Thoracic aorta (tissue), 2 donors: ENCODE results near the gene SH2D6. TPM values are rescaled to one million over a fixed set of nuclear protein-coding genes. Genes with fewer than 3 reads are reported as not detected.

Source experiments
- ATAC-seq: fragments of 150-250 bp; one replicate; pipeline ENCODE4 v1.8.0; 2017; ENCODE audit warnings: low read depth; ENCODE audit not compliant: insufficient number of reproducible peaks, low FRiP score
- DNase-seq: peaks from one replicate; pipeline ENCODE4 v3.0.0-alpha.2; 2020; ENCODE audit warnings: low spot score
- H3K27ac ChIP-seq, 2 donors: fragments of 200-600 bp; sonication (generic); 1 replicate in 1 of 2; 2 replicates in 1 of 2; pipeline ENCODE4 v1.5.1; 2016; ENCODE audit warnings: mild to moderate bottlenecking in 2 of 2, moderate library complexity in 2 of 2
- H3K27me3 ChIP-seq: fragments of 200-600 bp; sonication (generic); replicated peaks from 2 replicates; pipeline ENCODE4 v1.6.0; 2016; ENCODE audit warnings: mild to moderate bottlenecking; ENCODE audit not compliant: insufficient read depth
- H3K36me3 ChIP-seq: fragments of 200-600 bp; sonication (generic); one replicate; pipeline ENCODE4 v1.5.1; 2016
- H3K4me1 ChIP-seq, 2 donors: fragments of 200-600 bp; sonication (generic); 1 replicate in 1 of 2; 2 replicates in 1 of 2; pipeline versions ENCODE4 v1.5.1 to v1.6.0; 2016; ENCODE audit warnings: low read depth in 2 of 2, mild to moderate bottlenecking in 1 of 2; ENCODE audit not compliant: control insufficient read depth in 1 of 2
- H3K4me3 ChIP-seq: fragments of 200-600 bp; sonication (generic); 2 replicates; pipeline ENCODE4 v1.5.1; 2016; ENCODE audit warnings: mild to moderate bottlenecking
- H3K9me3 ChIP-seq: fragments of 200-600 bp; sonication (generic); 2 replicates; pipeline ENCODE4 v1.5.1; 2016
- CTCF ChIP-seq: fragments of 200-600 bp; sonication (generic); IDR thresholded peaks from one replicate; pipeline ENCODE4 v1.5.1; 2019; ENCODE audit warnings: antibody characterized with exemption
- total RNA-seq, 2 donors: library from RNA; depleted of rRNA; stranded (reverse); fragments of >200 nt; gene quantifications; one replicate each; pipeline versions ENCODE4 v1.1.0 to v1.2.3, GENCODE V29; 2016

Gene SH2D6
- total RNA-seq, 2 donors from 2014 or later: not detected

DNA sequence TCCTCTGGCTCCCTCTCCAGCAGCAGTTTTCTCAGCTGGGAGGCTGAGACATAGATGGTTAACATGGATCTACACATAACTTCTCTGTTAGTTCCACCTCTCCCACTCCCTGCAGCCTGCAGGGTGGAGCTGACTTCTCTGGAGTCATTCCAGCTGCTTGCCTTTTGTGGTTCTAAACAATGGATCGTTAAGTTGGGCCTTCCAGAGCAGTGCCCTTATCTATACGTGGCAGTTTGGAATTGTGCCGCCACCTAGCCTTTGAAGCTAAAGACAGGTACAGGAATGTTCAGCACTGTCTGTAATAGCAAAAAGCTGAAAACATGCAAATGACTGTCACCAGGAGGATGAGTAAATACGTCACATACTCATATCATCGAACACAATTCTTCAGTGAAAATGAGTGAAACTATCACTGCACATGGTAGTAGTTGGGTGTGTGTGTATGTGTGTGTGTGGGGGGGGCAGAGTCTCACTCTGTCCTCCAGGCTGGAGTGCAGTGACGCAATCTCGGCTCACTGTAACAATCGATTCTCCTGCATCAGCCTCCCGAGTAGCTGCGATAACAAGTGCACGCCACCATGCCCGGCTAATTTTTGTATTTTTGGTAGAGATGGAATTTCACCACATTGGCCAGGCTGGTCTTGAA, 50.3 kb downstream of the SH2D6 start:
- Histone ChIP-seq H3K9me3 (no peaks in the 10 kb centered on the region), H3K36me3 (no peaks in the 10 kb centered on the region), H3K27ac (no peak overlapping the region)

DNA sequence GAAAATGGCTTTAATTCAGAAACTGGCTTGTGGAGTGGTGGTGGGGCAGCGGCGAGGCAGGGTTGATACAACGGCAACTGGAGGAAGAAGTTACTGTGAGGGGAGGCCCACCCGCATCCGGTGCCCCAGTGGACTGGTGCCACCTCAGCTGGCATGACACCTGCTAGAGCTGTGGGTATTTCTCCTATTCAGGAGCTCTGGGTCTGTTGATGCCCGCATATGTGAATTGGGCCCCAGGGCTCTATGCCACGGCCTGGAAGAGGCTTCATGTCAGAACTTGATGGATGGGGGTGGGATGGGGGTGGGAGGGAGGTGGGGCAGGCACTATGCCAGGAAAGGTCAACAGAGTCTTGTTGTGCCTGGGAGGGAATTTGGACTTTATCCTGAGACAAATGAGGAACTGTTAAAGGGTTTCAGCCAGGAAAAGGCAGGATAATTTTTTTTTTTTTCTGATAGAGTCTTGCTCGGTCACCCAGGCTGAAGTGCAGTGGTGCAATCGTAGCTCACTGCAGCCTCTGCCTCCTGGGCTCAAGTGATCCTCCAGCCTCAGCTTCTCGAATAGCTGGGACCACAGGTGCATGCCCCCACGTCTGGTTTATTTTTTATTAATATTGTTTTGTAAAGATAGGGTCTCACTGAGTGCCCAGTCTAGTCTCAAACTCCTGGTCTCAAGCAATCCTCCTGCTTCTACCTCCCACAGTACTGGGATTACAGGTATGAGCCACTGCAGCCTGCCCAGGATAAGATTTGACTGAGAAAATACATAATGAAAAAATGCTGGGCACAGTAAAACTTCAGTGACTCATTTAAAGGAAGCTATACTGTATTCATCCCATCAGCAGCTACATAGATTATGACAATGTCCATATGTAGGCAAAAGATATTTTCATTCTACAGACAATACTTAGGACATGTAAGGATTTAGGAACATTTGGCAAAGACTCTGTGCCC, 52.6 kb downstream of the SH2D6 start:
- DNase-seq: no peak
- Histone ChIP-seq H3K9me3 (no peaks in the 10 kb centered on the region), H3K4me3 (no peak overlapping the region), H3K4me1 (peaks cover 0 to 10% of the 10 kb centered on the region in 2 donors), H3K27me3 (no peaks in the 10 kb centered on the region), H3K36me3 (no peaks in the 10 kb centered on the region), H3K27ac (no peak overlapping the region)
- no peak for TF ChIP-seq CTCF
- ATAC-seq: no peak

More for the DNA sequence above, 50.3 kb downstream of the SH2D6 start:
- ATAC-seq: no peak
- H3K4me1 ChIP-seq: peaks cover 0 to 10% of the 10 kb centered on the region in 2 donors
- no peak overlapping the region for H3K4me3 ChIP-seq
- no peak for TF ChIP-seq CTCF
- DNase-seq: no peak
- no peaks in the 10 kb centered on the region for H3K27me3 ChIP-seq

DNA sequence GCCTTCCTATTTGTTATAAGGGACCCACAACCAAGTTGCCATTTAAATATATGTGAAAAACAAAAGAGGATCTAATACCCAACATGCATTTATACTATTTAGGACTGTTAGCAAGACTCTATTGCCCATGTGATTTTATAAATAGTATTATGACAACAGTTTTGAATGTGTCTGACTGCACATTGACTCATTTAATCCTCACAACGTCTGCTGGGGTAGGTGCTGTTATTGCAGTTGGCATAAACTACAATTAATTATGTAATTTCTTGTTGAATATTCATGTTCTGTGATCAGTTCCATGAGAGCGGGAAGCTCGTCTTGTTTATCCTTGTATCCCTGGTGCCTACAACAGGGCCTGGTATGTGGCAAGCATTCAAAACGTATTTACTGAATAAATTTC, 53.7 kb downstream of the SH2D6 start:
- ATAC-seq: no peak

DNA sequence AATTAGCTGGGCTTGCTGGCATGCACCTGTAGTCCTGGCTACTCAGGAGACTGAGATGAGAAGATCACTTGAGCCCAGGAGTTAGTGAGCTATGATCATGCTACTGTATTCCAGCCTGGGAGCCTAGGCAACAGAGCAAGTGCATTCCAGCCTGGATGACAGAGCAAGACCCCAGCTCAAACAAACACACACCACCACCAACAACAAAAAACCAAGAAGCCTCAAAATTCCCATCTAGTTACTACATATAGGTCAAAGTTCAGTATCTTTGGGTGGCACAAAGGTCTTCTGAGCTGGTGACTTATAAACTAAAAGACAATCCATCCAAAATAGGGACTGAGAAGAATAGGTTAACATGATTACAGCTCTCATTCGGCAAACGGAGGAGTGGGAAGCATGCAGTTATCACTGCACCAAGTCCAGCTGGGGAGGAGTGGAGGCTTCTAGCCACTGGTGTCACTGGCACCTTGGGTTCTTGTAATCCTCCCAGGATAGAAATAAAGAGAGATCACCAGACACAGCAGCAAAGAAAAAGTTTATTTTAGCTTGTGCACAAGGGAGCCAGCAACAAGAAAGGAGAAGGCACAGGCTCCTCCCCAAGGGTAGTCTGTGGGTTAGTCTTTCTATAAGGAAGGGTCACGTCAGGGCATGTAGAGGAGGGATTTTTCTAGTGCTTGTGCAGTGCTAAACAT, 57.4 kb downstream of the SH2D6 start:
- H3K27me3 ChIP-seq: no peaks in the 10 kb centered on the region
- no peak for TF ChIP-seq CTCF
- peaks cover 0 to 10% of the 10 kb centered on the region in 2 donors for H3K4me1 ChIP-seq
- DNase-seq (no peak), ATAC-seq (no peak)
- H3K36me3 ChIP-seq: no peaks in the 10 kb centered on the region
- no peaks in the 10 kb centered on the region for H3K9me3 ChIP-seq
- H3K4me3 ChIP-seq: no peak overlapping the region
- no peak overlapping the region for H3K27ac ChIP-seq

More for the DNA sequence above, 53.7 kb downstream of the SH2D6 start:
- Histone ChIP-seq H3K4me3 (no peak overlapping the region), H3K36me3 (no peaks in the 10 kb centered on the region), H3K4me1 (peaks cover 0 to 10% of the 10 kb centered on the region in 2 donors), H3K27me3 (no peaks in the 10 kb centered on the region), H3K27ac (no peak overlapping the region), H3K9me3 (no peaks in the 10 kb centered on the region)
- no peak for DNase-seq
- TF ChIP-seq CTCF: no peak

DNA sequence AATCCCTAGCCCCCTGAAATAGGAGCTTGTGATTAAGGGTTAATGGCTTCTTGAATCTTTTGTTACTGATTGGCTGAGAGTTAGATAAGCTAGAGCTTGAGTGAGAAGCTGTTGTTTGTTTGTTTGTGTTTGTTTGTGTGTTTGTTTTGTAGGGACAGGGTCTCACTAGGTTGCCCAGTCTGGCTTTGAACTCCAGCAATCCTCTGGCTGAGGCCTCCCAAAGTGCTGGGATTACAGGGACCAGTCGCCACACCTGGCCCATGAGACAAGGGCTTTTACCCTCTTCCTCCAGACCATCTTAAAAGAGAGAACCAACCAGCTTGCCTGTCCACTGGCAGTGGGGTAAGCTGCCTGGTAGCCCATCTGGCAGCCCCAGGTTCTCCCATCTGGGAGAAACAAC, 58.1 kb downstream of the SH2D6 start:
- no peaks in the 10 kb centered on the region for H3K27me3 ChIP-seq
- no peak overlapping the region for H3K27ac ChIP-seq
- no peak overlapping the region for H3K4me3 ChIP-seq
- no peak for DNase-seq
- no peaks in the 10 kb centered on the region for H3K36me3 ChIP-seq
- ATAC-seq: no peak
- no peaks in the 10 kb centered on the region for H3K9me3 ChIP-seq
- H3K4me1 ChIP-seq: peaks cover 0 to 4% of the 10 kb centered on the region in 2 donors
- TF ChIP-seq CTCF: no peak
